Prostate gland (tissue), 2 donors: Measurements from ENCODE around the gene LYPLA2.

Experiments
- POLR2AphosphoS5 ChIP-seq: sonication (generic); formaldehyde crosslinking; IDR thresholded peaks from one replicate; pipeline ENCODE4 v1.6.1; 2017; ENCODE audit warnings: antibody characterized with exemption
- TF ChIP-seq, protein P1 (sequence below), 4 experiments: fragments of 200-600 bp in 2 of 4; fragments of 450-650 bp in 2 of 4; sonication (generic) in 2 of 4; IDR thresholded peaks; 1 replicate in 3 of 4; 2 replicates in 1 of 4; pipeline ENCODE4 v1.5.1; 2016 to 2019; ENCODE audit warnings: antibody characterized with exemption in 4 of 4, mild to moderate bottlenecking in 2 of 4, moderate library complexity in 2 of 4

DNA sequence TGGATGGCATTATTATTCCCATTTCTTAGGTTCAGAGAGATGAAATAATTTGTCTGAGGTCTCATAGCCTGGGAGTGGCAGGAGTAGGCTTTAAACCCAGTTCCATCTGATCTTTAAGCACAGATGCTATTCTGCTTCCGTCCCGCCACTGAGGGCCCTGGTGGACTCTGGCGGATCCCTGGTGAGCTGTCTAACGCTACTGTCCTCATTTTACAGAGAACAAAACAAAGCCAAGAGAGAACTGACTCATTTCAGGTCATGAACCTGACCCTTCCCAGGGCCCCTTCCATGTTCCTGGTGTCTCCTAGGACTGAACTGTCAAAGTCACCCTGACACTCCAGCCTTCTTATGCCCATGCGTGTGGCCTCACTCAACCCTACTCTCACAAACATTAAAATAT lies 12.7 kb downstream of the LYPLA2 start:
- TF ChIP-seq, protein P1, sequence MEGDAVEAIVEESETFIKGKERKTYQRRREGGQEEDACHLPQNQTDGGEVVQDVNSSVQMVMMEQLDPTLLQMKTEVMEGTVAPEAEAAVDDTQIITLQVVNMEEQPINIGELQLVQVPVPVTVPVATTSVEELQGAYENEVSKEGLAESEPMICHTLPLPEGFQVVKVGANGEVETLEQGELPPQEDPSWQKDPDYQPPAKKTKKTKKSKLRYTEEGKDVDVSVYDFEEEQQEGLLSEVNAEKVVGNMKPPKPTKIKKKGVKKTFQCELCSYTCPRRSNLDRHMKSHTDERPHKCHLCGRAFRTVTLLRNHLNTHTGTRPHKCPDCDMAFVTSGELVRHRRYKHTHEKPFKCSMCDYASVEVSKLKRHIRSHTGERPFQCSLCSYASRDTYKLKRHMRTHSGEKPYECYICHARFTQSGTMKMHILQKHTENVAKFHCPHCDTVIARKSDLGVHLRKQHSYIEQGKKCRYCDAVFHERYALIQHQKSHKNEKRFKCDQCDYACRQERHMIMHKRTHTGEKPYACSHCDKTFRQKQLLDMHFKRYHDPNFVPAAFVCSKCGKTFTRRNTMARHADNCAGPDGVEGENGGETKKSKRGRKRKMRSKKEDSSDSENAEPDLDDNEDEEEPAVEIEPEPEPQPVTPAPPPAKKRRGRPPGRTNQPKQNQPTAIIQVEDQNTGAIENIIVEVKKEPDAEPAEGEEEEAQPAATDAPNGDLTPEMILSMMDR (IDR thresholded peaks at IDR 0.05), result no peak
- no peak for TF ChIP-seq POLR2AphosphoS5
